OCI-LY1 (cell line): ENCODE measurements around the gene IL22.

Source experiments
- CTCF ChIP-seq: fragments of 200-600 bp; sonication (generic), shearing (Covaris generic); IDR thresholded peaks from 2 replicates; pipeline ENCODE4 v1.5.1; 2017; ENCODE audit warnings: mild to moderate bottlenecking, antibody characterized with exemption, low read length, moderate library complexity, mixed read lengths
- EZH2 ChIP-seq: fragments of 200-600 bp; sonication (generic), shearing (Covaris generic); IDR thresholded peaks from 2 replicates; pipeline ENCODE4 v1.8.0; 2017; ENCODE audit warnings: borderline replicate concordance, mixed run types, mild to moderate bottlenecking, antibody characterized with exemption, low read length, moderate library complexity, mixed read lengths

- TF ChIP-seq CTCF (no peak), EZH2 (no peak)
These were observed 38.1 kb upstream of the IL22 start for GRCh38 chr12:68291396-68292036.
